WTC11 (cell line): ENCODE results near the gene AIDA. TPM values are rescaled to one million over a fixed set of nuclear protein-coding genes. Genes with fewer than 3 reads are reported as not detected.
A peak's percentile ranks its signal among the peaks of the same experiment; 100 is the strongest.

Experiments
- ARID4B ChIP-seq: sonication (generic); formaldehyde crosslinking; IDR thresholded peaks from 2 replicates; pipeline ENCODE4 v1.8.0; 2023; ENCODE audit warnings: missing genetic modification reagents, mild to moderate bottlenecking, borderline replicate concordance
- ATF1 ChIP-seq: sonication (generic); formaldehyde crosslinking; IDR thresholded peaks from 2 replicates; pipeline ENCODE4 v1.8.1; 2023; ENCODE audit warnings: mild to moderate bottlenecking, moderate library complexity, missing genetic modification reagents
- CREB1 ChIP-seq: sonication (generic); formaldehyde crosslinking; IDR thresholded peaks from 2 replicates; pipeline ENCODE4 v1.8.0; 2023; ENCODE audit warnings: mild to moderate bottlenecking, missing genetic modification reagents
- E2F4 ChIP-seq: sonication (generic); formaldehyde crosslinking; IDR thresholded peaks from 2 replicates; pipeline ENCODE4 v1.8.1; 2022; ENCODE audit warnings: low read depth, mild to moderate bottlenecking, moderate library complexity, missing genetic modification reagents, borderline replicate concordance
- EMX1 ChIP-seq: fragments of 250-450 bp; sonication (Bioruptor Pico); IDR thresholded peaks from 2 replicates; pipeline ENCODE4 v1.8.0; 2021; ENCODE audit warnings: mild to moderate bottlenecking
- ERG ChIP-seq: fragments of 250-450 bp; sonication (Bioruptor Pico); IDR thresholded peaks from 2 replicates; pipeline ENCODE4 v1.8.0; 2021; ENCODE audit warnings: mild to moderate bottlenecking
- GABPB1 ChIP-seq: sonication (generic); formaldehyde crosslinking; IDR thresholded peaks from 2 replicates; pipeline ENCODE4 v1.8.1; 2023; ENCODE audit warnings: mild to moderate bottlenecking, missing genetic modification reagents
- GRHL2 ChIP-seq: fragments of 250-450 bp; sonication (Bioruptor Pico); IDR thresholded peaks from 2 replicates; pipeline ENCODE4 v1.8.0; 2022; ENCODE audit warnings: mild to moderate bottlenecking, moderate library complexity; ENCODE audit not compliant: insufficient replicate concordance, severe bottlenecking
- GTF2I ChIP-seq: fragments of 250-450 bp; sonication (Bioruptor Pico); conservative IDR thresholded peaks from 2 replicates; pipeline ENCODE4 v1.4.0; 2021; ENCODE audit warnings: mild to moderate bottlenecking
- IRF1 ChIP-seq: sonication (generic); formaldehyde crosslinking; IDR thresholded peaks from 2 replicates; pipeline ENCODE4 v1.8.0; 2023; ENCODE audit warnings: missing genetic modification reagents
- JAZF1 ChIP-seq: fragments of 250-450 bp; sonication (Bioruptor Pico); IDR thresholded peaks from 2 replicates; pipeline ENCODE4 v1.9.0; 2021; ENCODE audit warnings: moderate library complexity, mild to moderate bottlenecking, inconsistent platforms
- NR2C2 ChIP-seq: sonication (generic); formaldehyde crosslinking; IDR thresholded peaks from 2 replicates; pipeline ENCODE4 v1.8.0; 2022; ENCODE audit warnings: mild to moderate bottlenecking, missing genetic modification reagents
- PRRX2 ChIP-seq: fragments of 250-450 bp; sonication (Bioruptor Pico); IDR thresholded peaks from 2 replicates; pipeline ENCODE4 v1.8.0; 2021; ENCODE audit warnings: mild to moderate bottlenecking
- SMAD3 ChIP-seq: sonication (generic); formaldehyde crosslinking; IDR thresholded peaks from 2 replicates; pipeline ENCODE4 v1.8.0; 2022; ENCODE audit warnings: missing genetic modification reagents, mild to moderate bottlenecking, borderline replicate concordance
- SOX15 ChIP-seq: fragments of 250-450 bp; sonication (Bioruptor Pico); IDR thresholded peaks from 2 replicates; pipeline ENCODE4 v1.9.0; 2021; ENCODE audit warnings: mild to moderate bottlenecking
- ZNF138 ChIP-seq: sonication (generic); formaldehyde crosslinking; conservative IDR thresholded peaks from 2 replicates; pipeline ENCODE4 v1.8.1; 2022; ENCODE audit warnings: mild to moderate bottlenecking, moderate library complexity, missing genetic modification reagents
- ZNF219 ChIP-seq: sonication (generic); formaldehyde crosslinking; IDR thresholded peaks from 2 replicates; pipeline ENCODE4 v1.8.0; 2023; ENCODE audit warnings: missing genetic modification reagents, mild to moderate bottlenecking, borderline replicate concordance
- ZNF416 ChIP-seq: fragments of 250-450 bp; sonication (Bioruptor Pico); IDR thresholded peaks from 2 replicates; pipeline ENCODE4 v1.9.0; 2021; ENCODE audit warnings: mild to moderate bottlenecking, inconsistent platforms
- ZNF671 ChIP-seq: fragments of 250-450 bp; sonication (Bioruptor Pico); IDR thresholded peaks from 2 replicates; pipeline ENCODE4 v1.8.0; 2021; ENCODE audit warnings: mild to moderate bottlenecking
- ZSCAN18 ChIP-seq: fragments of 250-450 bp; sonication (Bioruptor Pico); IDR thresholded peaks from 2 replicates; pipeline ENCODE4 v2.1.2; 2022; ENCODE audit warnings: mild to moderate bottlenecking, moderate library complexity
- total RNA-seq: library from RNA; stranded (reverse); gene quantifications from 3 replicates; pipeline ENCODE4 v1.2.3, GENCODE V29; 2021

AIDA gene
- total RNA-seq, 1 experiment from 2014 or later, result 81.2 TPM

- TF ChIP-seq IRF1 (CRISPR knock-in tag) (no peak), SOX15 (no peak), ERG (CRISPR knock-in tag) (no peak), ATF1 (CRISPR knock-in tag) (no peak), SMAD3 (CRISPR knock-in tag) (no peak), ARID4B (CRISPR knock-in tag) (no peak), GTF2I (no peak), JAZF1 (CRISPR knock-in tag) (no peak), CREB1 (CRISPR knock-in tag) (0 out of 2 replicates have a peak, but pooled peaks have one; percentile 17), ZSCAN18 (CRISPR knock-in tag) (no peak), E2F4 (CRISPR knock-in tag) (no peak), EMX1 (CRISPR knock-in tag) (no peak), PRRX2 (CRISPR knock-in tag) (no peak), ZNF671 (CRISPR knock-in tag) (no peak), GRHL2 (CRISPR knock-in tag) (no peak), ZNF416 (CRISPR knock-in tag) (no peak), NR2C2 (CRISPR knock-in tag) (no peak), GABPB1 (CRISPR knock-in tag) (peak; percentile 62; the same call in 1 of the 2 replicates), ZNF138 (CRISPR knock-in tag) (no peak), ZNF219 (CRISPR knock-in tag) (no peak)
These were observed 68.2 kb downstream of the AIDA start (continued) for GRCh38 chr1:222643938-222644635.
